NT2/D1 (cell line): Measurements from ENCODE around the gene SIPA1L2.

ENCODE experiments used
- YY1 ChIP-seq: IDR thresholded peaks from 2 replicates; pipeline ENCODE4 v1.6.1; 2011; ENCODE audit not compliant: insufficient read length, insufficient read depth
- ZNF274 ChIP-seq: IDR thresholded peaks from 2 replicates; pipeline ENCODE4 v1.6.1; 2011; ENCODE audit warnings: mild to moderate bottlenecking, low read depth, low read length

GRCh38 chr1:232591344-232591743 lies 38.6 kb downstream of the SIPA1L2 start:
- no peak for TF ChIP-seq ZNF274
- no peak for TF ChIP-seq YY1
